GM03348 (cell line): Measurements from ENCODE around the gene IGSF9B.

Experiments
- DNase-seq: peaks from one replicate; pipeline ENCODE4 v3.0.0; 2012; ENCODE audit warnings: low spot score

Gene IGSF9B

GRCh38 chr11:133953999-133954398 is 2.8 kb downstream of the IGSF9B start:
- no peak for DNase-seq

GRCh38 chr11:133953547-133953946 is 3.2 kb downstream of the IGSF9B start:
- DNase-seq = no peak

- DNase-seq = no peak
Measured at GRCh38 chr11:133952199-133953190, 4.3 kb downstream of the IGSF9B start.

- DNase-seq = peak; percentile 33
Measured at GRCh38 chr11:133951327-133952198, 5.2 kb downstream of the IGSF9B start.

GRCh38 chr11:133950874-133951326 is 5.9 kb downstream of the IGSF9B start:
- DNase-seq = no peak

- DNase-seq = no peak
Measured at GRCh38 chr11:133950421-133950820, 6.3 kb downstream of the IGSF9B start.

GRCh38 chr11:133949129-133949528 is 7.6 kb downstream of the IGSF9B start:
- DNase-seq = no peak

GRCh38 chr11:133948711-133949110 is 8.1 kb downstream of the IGSF9B start:
- no peak for DNase-seq

GRCh38 chr11:133947321-133947756 is 9.4 kb downstream of the IGSF9B start:
- peak; percentile 82 for DNase-seq

GRCh38 chr11:133946541-133947318 is 10.0 kb downstream of the IGSF9B start:
- no peak for DNase-seq

- DNase-seq = no peak
Measured at GRCh38 chr11:133946051-133946450, 10.7 kb downstream of the IGSF9B start.

GRCh38 chr11:133945087-133945974 is 11.4 kb downstream of the IGSF9B start:
- peak; percentile 52 for DNase-seq

GRCh38 chr11:133943950-133944698 is 12.6 kb downstream of the IGSF9B start:
- no peak for DNase-seq

- DNase-seq = no peak
Measured at GRCh38 chr11:133942577-133942976, 14.2 kb downstream of the IGSF9B start.

GRCh38 chr11:133941546-133941945 is 15.2 kb downstream of the IGSF9B start:
- no peak for DNase-seq

GRCh38 chr11:133940034-133940433 is 16.7 kb downstream of the IGSF9B start:
- no peak for DNase-seq

GRCh38 chr11:133939558-133939957 is 17.2 kb downstream of the IGSF9B start:
- no peak for DNase-seq

- DNase-seq = no peak
Measured at GRCh38 chr11:133938166-133938565, 18.6 kb downstream of the IGSF9B start.

- DNase-seq = no peak
Measured at GRCh38 chr11:133937468-133937867, 19.3 kb downstream of the IGSF9B start.

GRCh38 chr11:133937015-133937414 is 19.8 kb downstream of the IGSF9B start:
- DNase-seq = no peak
